Peyer's patch (tissue), 4 donors: Measurements from ENCODE around the gene MICAL3. TPM values are rescaled to one million over a fixed set of nuclear protein-coding genes. Genes with fewer than 3 reads are reported as not detected.
"Not testable (repeated sequence)": the region's sequence is repeated elsewhere in the genome, so short reads cannot be mapped to it uniquely, and the experiment has no call there.

Experiments
- DNase-seq, 3 donors: peaks; one replicate each; pipeline ENCODE4 v3.0.0-alpha.2; 2017 to 2019
- H3K27ac ChIP-seq, 4 donors: fragments of 200-600 bp; sonication (generic); one replicate each; pipeline ENCODE4 v1.5.1; 2016 to 2019
- H3K27me3 ChIP-seq, 2 donors: fragments of 200-600 bp; sonication (generic); one replicate each; pipeline ENCODE4 v1.5.1; 2019
- H3K36me3 ChIP-seq, 3 donors: fragments of 200-600 bp; sonication (generic); one replicate each; pipeline ENCODE4 v1.5.1; 2016 to 2019
- H3K4me1 ChIP-seq, 4 donors: fragments of 200-600 bp; sonication (generic); one replicate each; pipeline ENCODE4 v1.5.1; 2016 to 2019
- H3K4me3 ChIP-seq, 4 donors: fragments of 200-600 bp; sonication (generic); 1 replicate in 3 of 4; 2 replicates in 1 of 4; pipeline ENCODE4 v1.5.1; 2016 to 2019; ENCODE audit warnings: mild to moderate bottlenecking in 1 of 4
- H3K9me3 ChIP-seq, 4 donors: fragments of 200-600 bp; sonication (generic); one replicate each; pipeline ENCODE4 v1.5.1; 2016 to 2019; ENCODE audit warnings: mild to moderate bottlenecking in 1 of 4
- CTCF ChIP-seq, 6 experiments: fragments of 450-650 bp in 4 of 6; fragments of 200-600 bp in 2 of 6; sonication (generic) in 1 of 6; IDR thresholded peaks; one replicate each; pipeline ENCODE4 v1.5.1; 2017 to 2019; ENCODE audit warnings: antibody characterized with exemption in 6 of 6, mild to moderate bottlenecking in 3 of 6, moderate library complexity in 1 of 6
- POLR2A ChIP-seq, 2 donors: fragments of 450-650 bp; IDR thresholded peaks; one replicate each; pipeline ENCODE4 v1.5.1; 2017; ENCODE audit warnings: antibody characterized with exemption in 2 of 2, mild to moderate bottlenecking in 2 of 2, moderate library complexity in 2 of 2
- total RNA-seq, 4 donors: library from RNA; depleted of rRNA; stranded (reverse); fragments of >200 nt; gene quantifications; one replicate each; pipeline ENCODE4 v1.1.0, GENCODE V29; 2016

The MICAL3 gene
- total RNA-seq, 4 donors from 2014 or later = 68.5 to 99.1 (median 88.7) TPM

- H3K27me3 ChIP-seq = no peaks in the 10 kb centered on the region
- H3K4me3 ChIP-seq = no peak overlapping the region
- no peak overlapping the region for H3K27ac ChIP-seq
- H3K9me3 ChIP-seq = no peaks in the 10 kb centered on the region
- no peak for DNase-seq
- H3K4me1 ChIP-seq = peaks cover 0 to 8% (median 2%) of the 10 kb centered on the region in 4 donors
- no peak for TF ChIP-seq CTCF (IDR thresholded peaks at IDR 0.05)
- no peak for TF ChIP-seq POLR2A (IDR thresholded peaks at IDR 0.05)
- H3K36me3 ChIP-seq = no peaks in the 10 kb centered on the region
Observed at GRCh38 chr22:18042685-18043084, 18.3 kb upstream of the MICAL3 start.

GRCh38 chr22:18040898-18041297 lies 16.5 kb upstream of the MICAL3 start:
- H3K4me3 ChIP-seq, H3K9me3 ChIP-seq, H3K36me3 ChIP-seq, DNase-seq, H3K27ac ChIP-seq, H3K27me3 ChIP-seq, H3K4me1 ChIP-seq: not testable (repeated sequence)

- H3K9me3 ChIP-seq = no peaks in the 10 kb centered on the region
- peaks cover 0 to 6% (median 0%) of the 10 kb centered on the region in 4 donors for H3K4me1 ChIP-seq
- H3K4me3 ChIP-seq = no peak overlapping the region
- no peak for DNase-seq
- H3K27me3 ChIP-seq = no peaks in the 10 kb centered on the region
- no peak for TF ChIP-seq CTCF (IDR thresholded peaks at IDR 0.05)
- no peak for TF ChIP-seq POLR2A (IDR thresholded peaks at IDR 0.05)
- no peak overlapping the region for H3K27ac ChIP-seq
- no peaks in the 10 kb centered on the region for H3K36me3 ChIP-seq
Observed at GRCh38 chr22:18035751-18036150, 11.4 kb upstream of the MICAL3 start.

GRCh38 chr22:18034076-18034475 lies 9.7 kb upstream of the MICAL3 start:
- H3K27ac ChIP-seq = peak overlapping the region in 2 of 4 donors; percentile 19 to 51
- H3K9me3 ChIP-seq = no peaks in the 10 kb centered on the region
- no peaks in the 10 kb centered on the region for H3K36me3 ChIP-seq
- no peak overlapping the region for H3K4me3 ChIP-seq
- TF ChIP-seq CTCF (IDR thresholded peaks at IDR 0.05) = no peak
- TF ChIP-seq POLR2A (IDR thresholded peaks at IDR 0.05) = no peak
- H3K4me1 ChIP-seq = peaks cover 0 to 6% (median 0%) of the 10 kb centered on the region in 4 donors
- DNase-seq = no peak
- no peaks in the 10 kb centered on the region for H3K27me3 ChIP-seq

- Histone ChIP-seq H3K4me1 (peaks cover 0 to 6% (median 0%) of the 10 kb centered on the region in 4 donors), H3K4me3 (no peak overlapping the region), H3K27me3 (no peaks in the 10 kb centered on the region), H3K9me3 (no peaks in the 10 kb centered on the region), H3K36me3 (no peaks in the 10 kb centered on the region), H3K27ac (peak overlapping the region in 1 of 4 donors; percentile 51)
- TF ChIP-seq CTCF (IDR thresholded peaks at IDR 0.05) (no peak), POLR2A (IDR thresholded peaks at IDR 0.05) (no peak)
- DNase-seq = no peak
Observed at GRCh38 chr22:18033204-18033998, 9.0 kb upstream of the MICAL3 start.

GRCh38 chr22:18032455-18033101 lies 8.2 kb upstream of the MICAL3 start:
- TF ChIP-seq CTCF (IDR thresholded peaks at IDR 0.05) = no peak
- TF ChIP-seq POLR2A (IDR thresholded peaks at IDR 0.05) = no peak
- Histone ChIP-seq H3K27ac (peak overlapping the region in 2 of 4 donors; percentile 43 to 70), H3K27me3 (no peaks in the 10 kb centered on the region), H3K9me3 (no peaks in the 10 kb centered on the region), H3K4me1 (peaks cover 0 to 6% (median 0%) of the 10 kb centered on the region in 4 donors), H3K36me3 (no peaks in the 10 kb centered on the region), H3K4me3 (no peak overlapping the region)
- DNase-seq = peak in 1 of 3 donors; percentile 70
